Epithelial cell of proximal tubule (primary cell): ENCODE results near the gene SLC12A5. TPM values are rescaled to one million over a fixed set of nuclear protein-coding genes. Genes with fewer than 3 reads are reported as not detected.

Experiments
- DNase-seq: peaks from one replicate; pipeline ENCODE4 v3.0.0-alpha.2; 2011; ENCODE audit warnings: low read depth
- H3K4me3 ChIP-seq: 2 replicates; pipeline ENCODE4 v1.5.1; 2011; ENCODE audit warnings: low read depth, mild to moderate bottlenecking, low read length
- CTCF ChIP-seq: conservative IDR thresholded peaks from 2 replicates; pipeline ENCODE4 v1.5.1; 2012; ENCODE audit warnings: low read depth, mild to moderate bottlenecking, low read length
- total RNA-seq: library from RNA; depleted of rRNA; stranded (reverse); fragments of >200 nt; gene quantifications from 2 replicates; pipeline ENCODE4 v1.2.3, GENCODE V29; 2015

Gene SLC12A5
- total RNA-seq, 1 donor from 2014 or later = not detected

GRCh38 chr20:46058599-46059281, 29.7 kb downstream of the SLC12A5 start:
- H3K4me3 ChIP-seq = peak overlapping the region; percentile 22
- DNase-seq = no peak
- TF ChIP-seq CTCF = no peak

DNA sequence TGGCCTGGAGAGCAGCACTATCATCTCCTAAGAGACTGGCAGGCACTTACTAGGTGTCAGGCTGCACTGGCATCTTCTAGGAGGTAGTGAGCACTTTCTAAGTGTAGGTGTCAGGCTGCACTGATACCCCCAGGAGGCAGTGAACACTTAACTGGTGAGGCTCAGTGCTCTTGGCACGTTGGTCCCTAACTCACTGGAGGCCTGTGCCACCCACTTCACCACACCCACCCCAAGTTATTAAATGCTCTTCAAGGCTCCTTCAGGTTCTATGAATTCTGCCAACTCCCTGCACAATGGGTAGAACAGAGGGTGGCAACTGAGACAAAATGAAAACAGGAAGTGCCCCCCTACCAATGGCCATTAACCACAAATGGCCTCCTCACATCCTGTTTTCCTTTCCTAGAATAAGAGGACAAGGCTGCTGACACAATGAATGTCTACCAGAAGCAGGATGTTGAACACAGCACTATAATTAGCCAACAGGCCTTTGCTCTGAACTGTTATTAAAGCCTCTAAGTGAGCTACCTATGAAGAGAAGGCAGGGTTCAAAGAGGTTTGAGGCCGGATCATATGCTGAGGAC, 31.4 kb downstream of the SLC12A5 start:
- no peak overlapping the region for H3K4me3 ChIP-seq
- no peak for DNase-seq
- TF ChIP-seq CTCF = no peak

DNA sequence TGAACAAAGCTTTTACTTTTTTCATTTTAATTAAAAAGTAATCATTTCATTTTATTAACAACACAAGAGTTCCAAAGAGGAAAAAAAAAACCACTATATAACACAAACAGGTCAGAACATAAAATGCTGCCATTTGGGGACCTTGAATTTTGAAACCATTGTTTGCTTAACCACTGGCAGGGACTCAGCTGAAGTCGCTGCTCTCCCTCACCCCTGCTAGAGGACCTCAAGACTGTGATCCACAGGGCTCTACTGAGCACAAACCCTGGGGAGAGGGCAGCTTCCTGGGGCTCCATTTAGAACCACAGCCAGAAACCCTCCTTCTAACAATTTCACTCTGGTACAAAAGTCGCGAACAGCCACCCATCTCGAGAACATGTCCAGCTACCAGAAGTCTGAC, 32.0 kb downstream of the SLC12A5 start:
- H3K4me3 ChIP-seq = no peak overlapping the region
- DNase-seq = no peak
- TF ChIP-seq CTCF = no peak

- no peak for DNase-seq
- no peak for TF ChIP-seq CTCF
- H3K4me3 ChIP-seq = no peak overlapping the region
Measured at GRCh38 chr20:46062151-46062550, 33.1 kb downstream of the SLC12A5 start.

- DNase-seq = no peak
- no peak for TF ChIP-seq CTCF
- no peak overlapping the region for H3K4me3 ChIP-seq
Measured at GRCh38 chr20:46062621-46063020, 33.6 kb downstream of the SLC12A5 start.

- H3K4me3 ChIP-seq = no peak overlapping the region
- DNase-seq = no peak
- TF ChIP-seq CTCF = no peak
Measured at GRCh38 chr20:46063151-46063550, 34.1 kb downstream of the SLC12A5 start.

- H3K4me3 ChIP-seq = no peak overlapping the region
- DNase-seq = no peak
- TF ChIP-seq CTCF = no peak
Measured at GRCh38 chr20:46063652-46064054, 34.6 kb downstream of the SLC12A5 start.
